GM19351 (cell line): ENCODE data around the gene PFKL.

Experiments
- ATAC-seq: cut with Tn5 transposase; IDR thresholded peaks from one replicate; pipeline ENCODE4 v1.9.1; 2021; ENCODE audit warnings: mild to moderate bottlenecking, moderate library complexity; ENCODE audit not compliant: unreplicated experiment

Gene PFKL

GRCh38 chr21:44325386-44326271 lies 25.8 kb downstream of the PFKL start:
- ATAC-seq: no peak

- no peak for ATAC-seq
Measured at GRCh38 chr21:44326272-44326647, 26.4 kb downstream of the PFKL start.

- no peak for ATAC-seq
Measured at GRCh38 chr21:44326716-44327602, 27.1 kb downstream of the PFKL start.

GRCh38 chr21:44327603-44327974 lies 27.7 kb downstream of the PFKL start:
- no peak for ATAC-seq

- no peak for ATAC-seq
Measured at GRCh38 chr21:44328242-44328895, 28.5 kb downstream of the PFKL start.

DNA sequence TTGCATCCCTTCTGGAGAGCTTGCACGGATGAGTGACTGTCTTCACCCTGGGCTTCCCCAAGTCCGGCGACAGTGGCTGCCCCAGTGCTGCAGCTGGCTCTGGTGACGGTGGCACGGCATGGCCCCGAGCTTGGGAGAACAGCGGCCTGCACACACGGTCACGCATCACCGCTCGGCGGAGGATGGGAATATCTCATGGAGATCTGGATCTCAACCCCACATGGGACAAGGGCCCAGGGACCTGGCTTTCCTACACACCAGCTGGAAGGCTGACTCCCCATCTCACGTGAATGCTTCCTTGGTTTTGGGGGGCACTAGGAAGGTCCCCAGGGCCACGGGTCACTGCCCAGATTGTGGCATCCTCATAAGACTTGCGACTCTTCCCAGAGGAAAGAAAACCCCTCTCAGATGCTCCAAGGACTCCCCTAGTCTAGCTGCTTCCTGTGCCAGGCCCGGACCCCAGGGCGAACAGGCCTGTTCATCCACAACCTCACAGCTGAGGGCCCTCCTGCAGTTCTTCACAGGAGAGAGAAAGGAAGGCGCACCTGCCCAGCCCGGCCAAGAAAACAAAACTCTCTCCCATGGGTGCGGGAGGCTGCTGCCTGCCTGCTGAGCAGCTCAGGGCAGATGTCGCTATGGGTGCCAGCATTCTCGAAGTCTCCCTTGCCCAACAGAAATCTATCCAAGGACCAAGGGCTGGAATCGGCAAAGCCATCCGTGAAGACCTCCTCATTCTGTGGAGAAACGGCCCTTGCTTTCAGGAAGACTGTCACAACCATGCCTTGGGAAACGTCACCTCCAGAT lies 29.4 kb downstream of the PFKL start:
- no peak for ATAC-seq

- ATAC-seq: no peak
Measured at GRCh38 chr21:44329971-44330681, 30.3 kb downstream of the PFKL start.

GRCh38 chr21:44330698-44331097 lies 30.8 kb downstream of the PFKL start:
- no peak for ATAC-seq

- no peak for ATAC-seq
Measured at GRCh38 chr21:44331209-44331608, 31.4 kb downstream of the PFKL start.

DNA sequence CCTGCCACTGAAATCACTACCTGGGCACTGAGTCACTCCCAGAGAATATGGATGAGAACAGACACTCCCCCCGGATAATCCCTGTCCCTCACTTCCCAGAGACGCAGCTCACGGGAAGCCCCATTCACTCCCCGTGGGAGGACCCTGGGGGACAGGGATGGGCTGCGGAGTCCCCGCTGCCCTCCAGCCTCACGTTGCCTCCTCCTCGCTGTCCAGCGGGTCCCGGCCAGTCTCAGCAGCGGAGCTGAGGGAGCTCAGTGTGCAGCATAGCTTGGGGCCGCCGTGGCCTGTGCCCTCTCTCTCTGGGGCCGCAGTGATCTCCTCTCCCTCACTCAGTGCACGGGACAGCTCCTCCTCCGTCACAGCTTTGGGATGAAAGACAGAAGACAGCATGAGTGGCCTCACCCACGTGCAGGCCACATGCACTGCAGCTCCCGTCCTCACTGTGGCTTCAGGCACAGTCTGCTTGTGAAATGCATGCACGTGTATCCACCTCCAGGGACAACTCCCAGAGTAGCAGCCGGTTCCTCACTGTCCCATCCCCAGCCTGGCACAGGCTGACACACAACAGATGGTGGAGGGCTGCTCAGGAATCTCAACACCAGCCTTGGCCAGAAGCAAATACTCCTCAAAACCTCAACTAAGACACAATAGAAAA lies 31.9 kb downstream of the PFKL start:
- no peak for ATAC-seq

DNA sequence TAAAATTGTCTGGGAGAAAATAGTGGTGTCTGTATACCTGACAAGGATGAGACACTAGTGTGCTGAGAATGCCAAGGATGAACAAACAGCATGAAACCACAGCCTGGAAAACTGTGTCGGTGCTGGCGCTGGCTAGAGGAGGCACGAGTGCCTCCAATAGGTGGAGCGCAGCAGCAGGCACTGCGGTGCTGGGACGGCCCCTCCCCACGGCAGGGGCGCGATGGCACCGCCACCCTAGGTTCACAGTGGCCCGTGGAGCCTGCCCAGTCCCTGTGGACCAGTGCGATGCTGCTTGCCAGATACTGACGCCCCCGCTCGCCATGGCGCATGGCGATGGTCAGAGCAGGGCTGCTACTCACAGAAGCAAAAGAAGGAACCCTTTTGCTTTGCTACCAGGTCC lies 32.5 kb downstream of the PFKL start:
- ATAC-seq: no peak

GRCh38 chr21:44332965-44333364 lies 33.1 kb downstream of the PFKL start:
- ATAC-seq: no peak

DNA sequence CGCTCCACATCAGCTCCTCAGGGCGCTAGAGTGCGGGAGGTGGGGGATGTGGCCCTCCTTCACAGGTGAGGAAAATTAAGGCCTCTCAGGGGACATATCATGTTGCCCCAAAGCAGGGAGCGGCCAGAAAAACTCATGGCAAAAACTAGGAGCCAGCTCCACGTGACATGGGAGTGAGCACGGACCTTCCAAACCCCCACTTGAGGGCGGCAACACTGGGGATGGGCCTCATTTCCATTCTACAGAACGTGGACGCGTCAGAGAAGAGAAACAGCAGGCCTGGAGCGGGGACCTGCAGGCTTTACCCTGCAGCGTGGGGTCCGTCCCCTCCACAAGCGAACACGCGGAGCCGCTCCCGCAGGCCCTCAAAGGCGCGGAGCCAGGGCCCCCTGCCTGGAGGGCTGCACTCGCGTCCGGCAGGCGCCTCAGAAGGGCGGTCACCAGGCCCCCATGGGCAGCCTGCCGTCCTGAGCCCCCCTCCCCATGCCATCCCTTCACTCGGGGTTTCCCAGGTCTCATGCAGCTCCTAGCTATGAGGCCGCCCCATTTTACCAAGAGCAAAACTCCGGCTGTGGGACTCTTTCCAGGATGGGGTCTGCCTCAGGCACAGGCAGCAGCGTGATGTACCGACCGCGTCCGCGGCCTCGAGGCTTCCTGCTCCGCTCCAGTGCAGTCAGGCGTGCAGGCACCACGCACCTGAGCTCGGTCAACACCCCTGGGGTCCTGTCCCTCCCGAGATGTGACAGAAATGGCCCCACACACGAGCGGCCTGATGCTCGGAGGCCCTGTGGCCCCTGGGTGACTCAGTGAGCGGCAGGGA lies 33.9 kb downstream of the PFKL start:
- no peak for ATAC-seq

DNA sequence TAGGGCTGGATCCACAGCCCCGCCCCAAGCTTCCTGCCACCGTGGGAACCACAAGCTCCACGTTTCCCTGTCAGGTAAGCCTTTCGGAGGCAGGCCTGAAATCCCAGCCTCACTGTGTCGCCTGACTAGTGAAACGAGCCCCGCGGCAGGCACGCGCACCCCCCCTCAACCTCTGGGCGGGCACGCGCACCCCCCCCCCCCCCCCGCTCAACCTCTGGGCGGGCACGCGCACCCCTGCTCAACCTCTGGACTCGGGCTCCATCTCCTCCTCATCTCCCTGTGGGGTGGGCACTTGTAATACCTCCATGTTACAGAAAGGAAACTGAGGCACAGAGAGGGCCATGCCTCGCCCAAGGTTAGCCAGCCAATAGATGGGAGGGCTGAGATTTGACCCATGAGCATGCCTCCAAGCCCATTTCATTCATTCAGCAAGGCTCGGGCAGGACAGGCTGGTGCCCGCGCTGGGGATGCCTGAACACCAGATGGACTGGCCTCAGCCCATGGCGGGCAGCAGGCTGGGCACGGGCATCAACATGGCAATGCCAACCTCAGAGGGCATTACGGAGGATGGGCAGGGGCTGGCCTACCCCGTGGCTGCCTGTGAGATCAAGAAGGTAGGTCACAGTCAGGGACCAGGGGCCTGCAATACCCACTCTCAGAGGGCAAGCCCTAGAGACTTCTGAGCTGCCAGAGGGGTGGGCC lies 34.6 kb downstream of the PFKL start:
- ATAC-seq: no peak

- ATAC-seq: no peak
Measured at GRCh38 chr21:44335266-44336059, 35.6 kb downstream of the PFKL start.

- no peak for ATAC-seq
Measured at GRCh38 chr21:44337449-44337848, 37.6 kb downstream of the PFKL start.
